Measurements from ENCODE around the gene TPP2.

The TPP2 gene

GRCh38 chr13:102718746-102719145, 122.0 kb downstream of the TPP2 start:
- H3K27ac ChIP-seq = no peak overlapping the region
- no peak for TF ChIP-seq ZFX (IDR thresholded peaks at IDR 0.05)
- no peak for TF ChIP-seq CTCF (conservative IDR thresholded peaks at IDR 0.05)

GRCh38 chr13:102721800-102722231, 125.0 kb downstream of the TPP2 start:
- H3K27ac ChIP-seq = no peak overlapping the region
- TF ChIP-seq CTCF (conservative IDR thresholded peaks at IDR 0.05) (no peak), ZFX (IDR thresholded peaks at IDR 0.05) (no peak)

GRCh38 chr13:102724923-102725322, 128.1 kb downstream of the TPP2 start:
- H3K27ac ChIP-seq = no peak overlapping the region
- no peak for TF ChIP-seq ZFX (IDR thresholded peaks at IDR 0.05)
- peak; percentile 48 for TF ChIP-seq CTCF (conservative IDR thresholded peaks at IDR 0.05)

- no peak overlapping the region for H3K27ac ChIP-seq
- TF ChIP-seq CTCF (conservative IDR thresholded peaks at IDR 0.05) = peak; percentile 9; the same call in 1 of the 2 replicates
- no peak for TF ChIP-seq ZFX (IDR thresholded peaks at IDR 0.05)
Measured at GRCh38 chr13:102726430-102726829, 129.6 kb downstream of the TPP2 start.
